Measurements from ENCODE around the gene MAP3K5.

Gene MAP3K5

GRCh38 chr6:136611746-136612145, 180.5 kb downstream of the MAP3K5 start:
- Histone ChIP-seq H3K9ac (ENCODE audit: low read length) (no peak overlapping the region), H4K20me1 (ENCODE audit: insufficient read depth, low read length) (no peaks in the 10 kb centered on the region), H2AFZ (ENCODE audit: low read length) (no peak overlapping the region), H3K9me3 (ENCODE audit: low read length) (no peaks in the 10 kb centered on the region), H3K27me3 (ENCODE audit: insufficient read depth, low read length) (no peaks in the 10 kb centered on the region), H3K9me2 (ENCODE audit: low read depth, low read length) (no peaks in the 10 kb centered on the region), H3K36me3 (ENCODE audit: insufficient read depth, low read length) (peaks cover 15% of the 10 kb centered on the region; the same call in 1 of the 2 replicates), H3K4me2 (ENCODE audit: low read length) (no peak overlapping the region), H3K27ac (ENCODE audit: low read depth, low read length, poor library complexity, severe bottlenecking) (no peak overlapping the region), H3K4me1 (ENCODE audit: insufficient read depth, low read length, severe bottlenecking) (no peaks in the 10 kb centered on the region), H3F3A (ENCODE audit: insufficient read depth, low read length) (no peaks in the 10 kb centered on the region), H3K79me2 (ENCODE audit: insufficient read depth, low read length) (no peaks in the 10 kb centered on the region), H3K4me3 (ENCODE audit: low read depth, low read length, poor library complexity, severe bottlenecking) (no peak overlapping the region)
- TF ChIP-seq, protein P1, sequence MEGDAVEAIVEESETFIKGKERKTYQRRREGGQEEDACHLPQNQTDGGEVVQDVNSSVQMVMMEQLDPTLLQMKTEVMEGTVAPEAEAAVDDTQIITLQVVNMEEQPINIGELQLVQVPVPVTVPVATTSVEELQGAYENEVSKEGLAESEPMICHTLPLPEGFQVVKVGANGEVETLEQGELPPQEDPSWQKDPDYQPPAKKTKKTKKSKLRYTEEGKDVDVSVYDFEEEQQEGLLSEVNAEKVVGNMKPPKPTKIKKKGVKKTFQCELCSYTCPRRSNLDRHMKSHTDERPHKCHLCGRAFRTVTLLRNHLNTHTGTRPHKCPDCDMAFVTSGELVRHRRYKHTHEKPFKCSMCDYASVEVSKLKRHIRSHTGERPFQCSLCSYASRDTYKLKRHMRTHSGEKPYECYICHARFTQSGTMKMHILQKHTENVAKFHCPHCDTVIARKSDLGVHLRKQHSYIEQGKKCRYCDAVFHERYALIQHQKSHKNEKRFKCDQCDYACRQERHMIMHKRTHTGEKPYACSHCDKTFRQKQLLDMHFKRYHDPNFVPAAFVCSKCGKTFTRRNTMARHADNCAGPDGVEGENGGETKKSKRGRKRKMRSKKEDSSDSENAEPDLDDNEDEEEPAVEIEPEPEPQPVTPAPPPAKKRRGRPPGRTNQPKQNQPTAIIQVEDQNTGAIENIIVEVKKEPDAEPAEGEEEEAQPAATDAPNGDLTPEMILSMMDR (IDR thresholded peaks at IDR 0.05; ENCODE audit: low read length) = no peak
- TF ChIP-seq EZH2 (IDR thresholded peaks at IDR 0.05; ENCODE audit: borderline replicate concordance, low read length) = no peak

DNA sequence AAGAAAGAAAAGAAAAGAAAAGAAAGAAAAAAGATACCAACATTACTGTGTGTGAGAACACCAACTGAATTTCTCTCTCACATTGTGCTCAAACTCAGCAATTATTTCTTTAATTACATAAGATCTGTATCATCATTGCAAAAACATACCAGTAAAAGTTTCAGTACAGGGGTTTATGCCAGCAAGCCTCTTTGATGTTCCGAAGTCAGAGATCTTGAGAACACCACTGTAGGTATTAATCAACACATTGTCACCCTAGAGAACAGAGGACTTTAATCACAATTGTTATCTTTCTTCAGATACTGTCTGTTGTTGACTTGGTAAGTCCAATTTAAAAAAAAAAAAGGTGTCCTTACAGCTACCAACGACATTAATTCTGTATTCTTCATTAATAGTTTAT, 181.1 kb downstream of the MAP3K5 start:
- Histone ChIP-seq H3K9me3 (ENCODE audit: low read length) (no peaks in the 10 kb centered on the region), H3F3A (ENCODE audit: insufficient read depth, low read length) (no peaks in the 10 kb centered on the region), H3K4me2 (ENCODE audit: low read length) (no peak overlapping the region), H3K9ac (ENCODE audit: low read length) (no peak overlapping the region), H3K27me3 (ENCODE audit: insufficient read depth, low read length) (no peaks in the 10 kb centered on the region), H3K36me3 (ENCODE audit: insufficient read depth, low read length) (peaks cover 15% of the 10 kb centered on the region; the same call in 1 of the 2 replicates), H3K27ac (ENCODE audit: low read depth, low read length, poor library complexity, severe bottlenecking) (no peak overlapping the region), H4K20me1 (ENCODE audit: insufficient read depth, low read length) (no peaks in the 10 kb centered on the region), H3K79me2 (ENCODE audit: insufficient read depth, low read length) (no peaks in the 10 kb centered on the region), H3K4me3 (ENCODE audit: low read depth, low read length, poor library complexity, severe bottlenecking) (no peak overlapping the region), H3K4me1 (ENCODE audit: insufficient read depth, low read length, severe bottlenecking) (no peaks in the 10 kb centered on the region), H2AFZ (ENCODE audit: low read length) (no peak overlapping the region), H3K9me2 (ENCODE audit: low read depth, low read length) (no peaks in the 10 kb centered on the region)
- TF ChIP-seq EZH2 (IDR thresholded peaks at IDR 0.05; ENCODE audit: borderline replicate concordance, low read length) = no peak
- TF ChIP-seq, protein P1 (IDR thresholded peaks at IDR 0.05; ENCODE audit: low read length) = no peak

DNA sequence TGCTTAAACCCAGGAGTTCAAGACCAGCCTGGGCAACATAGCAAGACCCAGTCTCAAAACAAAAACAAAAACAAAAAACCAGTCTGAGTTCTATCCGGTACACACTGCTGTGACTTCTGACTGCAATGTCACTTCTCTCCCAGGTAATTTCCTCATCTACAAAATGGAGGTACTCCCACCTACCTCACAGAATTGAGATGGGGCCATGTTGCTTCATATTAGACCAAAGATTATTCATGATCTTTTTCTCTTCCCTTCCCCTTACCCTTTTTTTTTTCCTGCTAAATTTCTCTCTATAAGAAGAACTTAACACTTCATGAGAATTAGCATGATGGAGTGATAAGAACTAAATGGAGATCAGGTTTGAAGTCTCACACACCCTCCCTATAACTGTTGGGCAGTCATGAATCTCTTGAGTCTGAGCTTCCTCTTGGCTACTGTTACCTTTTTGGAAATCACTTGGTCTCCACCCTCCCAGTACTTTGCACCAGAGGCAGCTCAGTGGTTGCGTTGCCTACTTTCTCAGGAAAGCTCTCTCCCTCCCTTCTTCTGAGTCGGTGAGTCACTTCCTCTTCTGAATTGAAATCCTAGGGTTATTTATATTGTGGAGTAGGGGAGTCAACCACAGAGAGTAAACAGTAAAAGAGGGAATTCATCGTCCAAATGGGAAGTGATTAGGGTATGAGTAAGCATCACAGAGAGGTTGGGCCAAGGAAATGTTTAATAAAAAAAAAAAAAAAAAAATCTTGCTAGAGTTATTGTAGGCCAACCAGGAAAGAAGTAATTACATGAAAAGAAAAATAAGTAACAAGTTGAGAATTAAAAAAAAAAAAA, 182.2 kb downstream of the MAP3K5 start:
- no peaks in the 10 kb centered on the region for H3F3A ChIP-seq (ENCODE audit: insufficient read depth, low read length)

More for the DNA sequence above, 182.2 kb downstream of the MAP3K5 start:
- Histone ChIP-seq H3K9me2 (ENCODE audit: low read depth, low read length) (no peaks in the 10 kb centered on the region), H3K4me2 (ENCODE audit: low read length) (no peak overlapping the region), H3K4me1 (ENCODE audit: insufficient read depth, low read length, severe bottlenecking) (no peaks in the 10 kb centered on the region), H4K20me1 (ENCODE audit: insufficient read depth, low read length) (no peaks in the 10 kb centered on the region), H3K79me2 (ENCODE audit: insufficient read depth, low read length) (no peaks in the 10 kb centered on the region), H3K9ac (ENCODE audit: low read length) (no peak overlapping the region), H2AFZ (ENCODE audit: low read length) (no peak overlapping the region), H3K27me3 (ENCODE audit: insufficient read depth, low read length) (no peaks in the 10 kb centered on the region), H3K4me3 (ENCODE audit: low read depth, low read length, poor library complexity, severe bottlenecking) (no peak overlapping the region), H3K9me3 (ENCODE audit: low read length) (no peaks in the 10 kb centered on the region), H3K36me3 (ENCODE audit: insufficient read depth, low read length) (peaks cover 15% of the 10 kb centered on the region; the same call in 1 of the 2 replicates), H3K27ac (ENCODE audit: low read depth, low read length, poor library complexity, severe bottlenecking) (no peak overlapping the region)
- TF ChIP-seq, protein P1 (IDR thresholded peaks at IDR 0.05; ENCODE audit: low read length) = no peak
- TF ChIP-seq EZH2 (IDR thresholded peaks at IDR 0.05; ENCODE audit: borderline replicate concordance, low read length) = no peak

Data from OCI-LY1 (cell line).